A549 (cell line): ENCODE data around the gene STYX. TPM values are rescaled to one million over a fixed set of nuclear protein-coding genes. Genes with fewer than 3 reads are reported as not detected.
A peak's percentile ranks its signal among the peaks of the same experiment; 100 is the strongest.

Experiments
- ATAC-seq, 2 experiments: fragments of 200-7000 bp in 1 of 2; fragments of >200 bp in 1 of 2; cut with Nextera tagmentation in 1 of 2; cut with Tn5 transposase in 1 of 2; 3 replicates each; pipeline versions ENCODE4 v1.8.0 to v1.9.1; 2018 to 2020; ENCODE audit warnings: mild to moderate bottlenecking in 1 of 2, moderate library complexity in 1 of 2
- CTCF ChIA-PET: fragments of 300-600 bp; sonication (Branson Sonifier 250); formaldehyde crosslinking; extraction: SDS; loops from one replicate; lab custom pipeline; 2021; ENCODE audit warnings: antibody characterized with exemption, inconsistent platforms; lab: Yijun Ruan, JAX
- POLR2A ChIA-PET: fragments of 350-600 bp; formaldehyde crosslinking; extraction: SDS; loops from one replicate; lab custom pipeline; 2021; ENCODE audit warnings: antibody characterized with exemption, inconsistent platforms; lab: Yijun Ruan, JAX
- DNase-seq, 2 experiments: peaks; one replicate each; pipeline versions ENCODE4 v3.0.0 to v3.0.0-alpha.2; 2011 to 2016; ENCODE audit warnings: low read depth in 1 of 2, low spot score in 1 of 2
- FAIRE-seq: peaks from 2 replicates; lab custom pipeline; 2011; peaks lifted over from hg19 to GRCh38; lab: Jason Lieb, UNC
- H3K27ac ChIP-seq, 2 experiments: fragments of >200 bp; sonication (Bioruptor Twin); formaldehyde crosslinking; 3 replicates each; pipeline ENCODE4 v1.5.1; 2016 to 2017
- H3K4me1 ChIP-seq: fragments of >200 bp; sonication (Bioruptor Twin); formaldehyde crosslinking; 3 replicates; pipeline ENCODE4 v1.6.1; 2016
- H3K4me2 ChIP-seq: fragments of >200 bp; sonication (Bioruptor Twin); formaldehyde crosslinking; 3 replicates; pipeline ENCODE4 v1.6.1; 2016
- H3K4me3 ChIP-seq: fragments of >200 bp; sonication (Bioruptor Twin); formaldehyde crosslinking; 3 replicates; pipeline ENCODE4 v1.5.1; 2016
- H3K9me3 ChIP-seq: fragments of >200 bp; sonication (Bioruptor Twin); formaldehyde crosslinking; 3 replicates; pipeline ENCODE4 v1.6.1; 2016
- ATOH8 ChIP-seq: fragments of 250-450 bp; sonication (Bioruptor Pico); IDR thresholded peaks from 2 replicates; pipeline ENCODE4 v1.5.0; 2020; ENCODE audit warnings: low read depth, mild to moderate bottlenecking, moderate library complexity
- CBX2 ChIP-seq: fragments of 200-600 bp; sonication (generic); IDR thresholded peaks from 2 replicates; pipeline ENCODE4 v1.6.1; 2016; ENCODE audit warnings: low read depth, mild to moderate bottlenecking, borderline replicate concordance
- CEBPB ChIP-seq, 2 experiments: fragments of >200 bp in 1 of 2; sonication (Bioruptor Twin) in 1 of 2; formaldehyde crosslinking in 1 of 2; IDR thresholded peaks; 2 replicates each; pipeline ENCODE4 v1.6.1; 2012 to 2016
- CHD4 ChIP-seq: fragments of 200-600 bp; sonication (generic); IDR thresholded peaks from 2 replicates; pipeline ENCODE4 v1.6.1; 2016; ENCODE audit warnings: antibody characterized with exemption, mild to moderate bottlenecking, borderline replicate concordance
- CTCF ChIP-seq: fragments of >200 bp; sonication (Bioruptor Twin); formaldehyde crosslinking; IDR thresholded peaks from 3 replicates; pipeline ENCODE4 v1.5.1; 2016
- EHF ChIP-seq: fragments of 250-450 bp; sonication (Bioruptor Pico); IDR thresholded peaks from 2 replicates; pipeline ENCODE4 v1.5.0; 2020; ENCODE audit warnings: mild to moderate bottlenecking
- ESRRA ChIP-seq: fragments of 150-350 bp; IDR thresholded peaks from 2 replicates; pipeline ENCODE4 v1.6.1; 2014; ENCODE audit warnings: mild to moderate bottlenecking, low read length, borderline replicate concordance
- FOSL2 ChIP-seq, 2 experiments: fragments of 450-650 bp in 1 of 2; fragments of >200 bp in 1 of 2; sonication (Bioruptor Twin) in 1 of 2; formaldehyde crosslinking; IDR thresholded peaks; 2 replicates each; pipeline versions ENCODE4 v1.5.0 to v1.6.1; 2016 to 2020; ENCODE audit warnings: mild to moderate bottlenecking in 1 of 2, moderate library complexity in 1 of 2
- FOXS1 ChIP-seq: fragments of 250-450 bp; sonication (Bioruptor Pico); IDR thresholded peaks from 2 replicates; pipeline ENCODE4 v1.5.0; 2020; ENCODE audit warnings: mild to moderate bottlenecking, moderate library complexity
- GATA3 ChIP-seq: IDR thresholded peaks from 2 replicates; pipeline ENCODE4 v1.6.1; 2012; ENCODE audit warnings: borderline replicate concordance
- HOXB13 ChIP-seq: fragments of 250-450 bp; sonication (Bioruptor Pico); IDR thresholded peaks from 2 replicates; pipeline ENCODE4 v1.5.0; 2020; ENCODE audit warnings: low read depth, mild to moderate bottlenecking, moderate library complexity
- HOXB5 ChIP-seq: fragments of 250-450 bp; sonication (Bioruptor Pico); IDR thresholded peaks from 2 replicates; pipeline ENCODE4 v1.5.0; 2020; ENCODE audit warnings: mild to moderate bottlenecking, moderate library complexity
- JUN ChIP-seq, 2 experiments: fragments of >200 bp; sonication (Bioruptor Twin); formaldehyde crosslinking; IDR thresholded peaks; 2 replicates in 1 of 2; 3 replicates in 1 of 2; pipeline ENCODE4 v1.6.1; 2016 to 2017
- JUNB ChIP-seq: fragments of >200 bp; sonication (Bioruptor Twin); formaldehyde crosslinking; IDR thresholded peaks from 2 replicates; pipeline ENCODE4 v1.6.1; 2016
- KDM1A ChIP-seq: fragments of 200-600 bp; sonication (generic); IDR thresholded peaks from 2 replicates; pipeline ENCODE4 v1.6.1; 2016; ENCODE audit warnings: low read depth, mild to moderate bottlenecking
- KDM5A ChIP-seq: fragments of 200-600 bp; sonication (generic); IDR thresholded peaks from 2 replicates; pipeline ENCODE4 v1.6.1; 2016; ENCODE audit warnings: antibody characterized with exemption, mild to moderate bottlenecking
- MYC ChIP-seq: IDR thresholded peaks from 2 replicates; pipeline ENCODE4 v1.6.1; 2012; ENCODE audit warnings: mild to moderate bottlenecking, inconsistent platforms, low read length, improper control_type of control experiment, borderline replicate concordance
- NPAS2 ChIP-seq: fragments of 250-450 bp; sonication (Bioruptor Pico); IDR thresholded peaks from 2 replicates; pipeline ENCODE4 v1.8.0; 2022; ENCODE audit warnings: mild to moderate bottlenecking, moderate library complexity, borderline replicate concordance
- PHF8 ChIP-seq: fragments of 200-600 bp; sonication (generic); IDR thresholded peaks from 2 replicates; pipeline ENCODE4 v1.6.1; 2016; ENCODE audit warnings: low read depth, mild to moderate bottlenecking, antibody characterized with exemption, moderate library complexity, borderline replicate concordance
- POLR2A ChIP-seq: IDR thresholded peaks from 2 replicates; pipeline ENCODE4 v1.6.1; 2012; ENCODE audit warnings: mild to moderate bottlenecking, low read length
- POLR2AphosphoS2 ChIP-seq: conservative IDR thresholded peaks from 2 replicates; pipeline ENCODE4 v1.6.1; 2012; ENCODE audit warnings: low read length, improper control_type of control experiment, inconsistent platforms
- RAD21 ChIP-seq, 2 experiments: fragments of >200 bp in 1 of 2; sonication (Bioruptor Twin) in 1 of 2; formaldehyde crosslinking in 1 of 2; IDR thresholded peaks in 1 of 2; conservative IDR thresholded peaks in 1 of 2; 2 replicates in 1 of 2; 3 replicates in 1 of 2; pipeline ENCODE4 v1.6.1; 2012 to 2018; ENCODE audit warnings: inconsistent platforms in 1 of 2
- RARB ChIP-seq: fragments of 250-450 bp; sonication (Bioruptor Pico); IDR thresholded peaks from 2 replicates; pipeline ENCODE4 v1.8.0; 2021; ENCODE audit warnings: mild to moderate bottlenecking, moderate library complexity
- RCOR1 ChIP-seq: fragments of 150-350 bp; IDR thresholded peaks from 2 replicates; pipeline ENCODE4 v1.6.1; 2014; ENCODE audit warnings: antibody characterized with exemption, low read length, low read depth
- RFX5 ChIP-seq: fragments of 450-650 bp; IDR thresholded peaks from 2 replicates; pipeline ENCODE4 v1.7.1; 2014; ENCODE audit warnings: antibody characterized with exemption, mild to moderate bottlenecking, moderate library complexity
- RNF2 ChIP-seq: fragments of 200-600 bp; sonication (generic); IDR thresholded peaks from 2 replicates; pipeline ENCODE4 v1.6.1; 2016; ENCODE audit warnings: low read depth, mild to moderate bottlenecking, antibody characterized with exemption, moderate library complexity, borderline replicate concordance
- TP53 ChIP-seq: fragments of 250-450 bp; sonication (Bioruptor Pico); IDR thresholded peaks from 2 replicates; pipeline ENCODE4 v1.5.0; 2021; ENCODE audit warnings: mild to moderate bottlenecking, moderate library complexity
- ZC3H11A ChIP-seq: fragments of 450-650 bp; IDR thresholded peaks from 2 replicates; pipeline ENCODE4 v1.6.1; 2014; ENCODE audit warnings: antibody characterized with exemption, mild to moderate bottlenecking
- ZFP36 ChIP-seq: fragments of 450-650 bp; IDR thresholded peaks from 2 replicates; pipeline ENCODE4 v1.6.1; 2014; ENCODE audit warnings: borderline replicate concordance; ENCODE audit not compliant: partially characterized antibody
- ZNF302 ChIP-seq: fragments of 250-450 bp; sonication (Bioruptor Pico); IDR thresholded peaks from 2 replicates; pipeline ENCODE4 v1.9.0; 2021; ENCODE audit warnings: inconsistent platforms, mild to moderate bottlenecking, moderate library complexity
- WGBS: methylation state at CpG from one replicate; pipeline ENCODE4 v1.1.6; 2017; ENCODE audit errors: missing lambda C conversion rate; 5-methylcytosine and 5-hydroxymethylcytosine counted together
- polyA minus RNA-seq: library from RNA; depleted of rRNA, polyadenylated mRNA; stranded (reverse); fragments of >200 nt; gene quantifications from 2 replicates; pipeline ENCODE4 v1.2.3, GENCODE V29; 2011; rRNA and poly(A)+ RNA removed
- polyA plus RNA-seq, 4 experiments: library from polyadenylated mRNA; depleted of rRNA in 3 of 4; stranded (reverse); fragments of >200 nt; fragmentation: RNase III in 1 of 4; extraction: RNeasy Plus Mini Kit Qiagen cat#74134 plus additional on column Dnase treatment in 1 of 4; gene quantifications; 2 replicates in 3 of 4; 3 replicates in 1 of 4; pipeline ENCODE4 v1.2.3, GENCODE V29; 2011 to 2017
- TF ChIP-seq, protein P1 (sequence below): fragments of 200-600 bp; sonication (generic); IDR thresholded peaks from 2 replicates; pipeline ENCODE4 v1.6.1; 2016; ENCODE audit warnings: antibody characterized with exemption, mild to moderate bottlenecking, moderate library complexity
- TF ChIP-seq, protein P2 (sequence below): fragments of >200 bp; sonication (Bioruptor Twin); formaldehyde crosslinking; IDR thresholded peaks from 3 replicates; pipeline ENCODE4 v1.6.1; 2016

The STYX gene
- polyA plus RNA-seq (2011; rRNA removed) (9.1 and 12.0 TPM in 2 replicates), polyA plus RNA-seq (2017; fragmentation: RNase III; extraction: RNeasy Plus Mini Kit Qiagen cat#74134 plus additional on column Dnase treatment) (6.6 to 7.6 TPM (median 7.6 TPM) in 3 replicates), polyA minus RNA-seq (5.0 and 5.1 TPM in 2 replicates)
- 2.5 and 3.1 TPM in 2 replicates for polyA plus RNA-seq (2012; cell fraction: cytosol; rRNA removed)
- polyA plus RNA-seq (2012; cell fraction: nucleus; rRNA removed): 1.0 and 1.5 TPM in 2 replicates

DNA sequence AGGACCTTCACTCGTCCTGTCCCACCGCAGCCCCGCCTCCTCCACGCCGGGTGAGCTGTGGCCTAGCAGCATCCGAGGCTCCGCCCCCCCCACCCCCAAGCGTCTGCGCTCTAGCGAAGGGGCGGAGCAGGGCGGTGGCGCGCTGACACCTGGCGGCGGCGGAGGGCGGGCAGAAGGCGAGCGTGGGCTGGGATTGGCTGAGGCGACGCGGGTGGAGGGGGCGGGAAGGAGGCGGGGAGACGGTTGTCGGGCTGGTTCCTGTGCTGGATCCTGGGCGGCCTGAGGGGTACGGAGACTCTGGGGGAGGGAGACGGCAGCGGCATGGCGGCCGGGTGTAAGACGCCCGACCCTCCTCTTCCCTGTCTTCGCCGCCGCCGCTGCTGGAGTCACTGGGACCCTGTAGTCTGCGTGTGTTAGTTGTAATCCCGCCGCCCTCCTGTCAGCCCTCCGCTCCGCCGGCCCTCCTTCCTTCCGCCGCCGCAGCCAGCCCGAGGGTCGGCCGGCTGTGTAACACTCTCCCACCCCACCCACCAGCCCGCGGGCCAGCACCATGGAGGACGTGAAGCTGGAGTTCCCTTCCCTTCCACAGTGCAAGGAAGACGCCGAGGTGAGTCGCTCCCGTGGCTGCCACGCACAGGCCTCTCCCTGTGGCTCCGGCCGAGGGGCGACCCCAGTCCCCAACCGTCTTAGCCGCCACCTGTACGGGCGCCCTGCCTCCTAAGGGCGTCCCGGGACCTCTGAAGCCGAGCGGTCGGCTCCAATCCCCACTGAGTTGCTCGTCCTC lies at the start of gene STYX:
Gene STYX, plus strand, starts transcription at position 242 of the 784 bp plus-strand sequence. Its CDS starts 309 bp downstream, at position 551.
- Histone ChIP-seq H3K4me3 (peak within 1 kb of the TSS; percentile 97), H3K4me1 (peaks cover 9% of the 10 kb centered on the region; the same call in 2 of the 3 replicates), H3K9me3 (no peaks in the 10 kb centered on the region), H3K27ac (peak within 1 kb of the TSS; percentile 89 to 90), H3K4me2 (peak within 1 kb of the TSS; percentile 90)
- ChIA-PET CTCF (interaction anchor here (1.1 kb wide), 1 partner anchor 19 kb away, joined by 3 read pairs; no protein-coding TSS in a partner anchor), POLR2A (interaction anchor here (0.8 to 2.0 kb wide), 2 partner anchors 24 to 61 kb away, joined by 4 to 7 read pairs; partner anchors contain the start of gene GNPNAT1)
- 0% methylated on average over 19 of the region's 72 CpGs for WGBS
- FAIRE-seq (no peak), ATAC-seq (peak; percentile 99), DNase-seq (peak; percentile 54 to 97)
- TF ChIP-seq, protein P1, sequence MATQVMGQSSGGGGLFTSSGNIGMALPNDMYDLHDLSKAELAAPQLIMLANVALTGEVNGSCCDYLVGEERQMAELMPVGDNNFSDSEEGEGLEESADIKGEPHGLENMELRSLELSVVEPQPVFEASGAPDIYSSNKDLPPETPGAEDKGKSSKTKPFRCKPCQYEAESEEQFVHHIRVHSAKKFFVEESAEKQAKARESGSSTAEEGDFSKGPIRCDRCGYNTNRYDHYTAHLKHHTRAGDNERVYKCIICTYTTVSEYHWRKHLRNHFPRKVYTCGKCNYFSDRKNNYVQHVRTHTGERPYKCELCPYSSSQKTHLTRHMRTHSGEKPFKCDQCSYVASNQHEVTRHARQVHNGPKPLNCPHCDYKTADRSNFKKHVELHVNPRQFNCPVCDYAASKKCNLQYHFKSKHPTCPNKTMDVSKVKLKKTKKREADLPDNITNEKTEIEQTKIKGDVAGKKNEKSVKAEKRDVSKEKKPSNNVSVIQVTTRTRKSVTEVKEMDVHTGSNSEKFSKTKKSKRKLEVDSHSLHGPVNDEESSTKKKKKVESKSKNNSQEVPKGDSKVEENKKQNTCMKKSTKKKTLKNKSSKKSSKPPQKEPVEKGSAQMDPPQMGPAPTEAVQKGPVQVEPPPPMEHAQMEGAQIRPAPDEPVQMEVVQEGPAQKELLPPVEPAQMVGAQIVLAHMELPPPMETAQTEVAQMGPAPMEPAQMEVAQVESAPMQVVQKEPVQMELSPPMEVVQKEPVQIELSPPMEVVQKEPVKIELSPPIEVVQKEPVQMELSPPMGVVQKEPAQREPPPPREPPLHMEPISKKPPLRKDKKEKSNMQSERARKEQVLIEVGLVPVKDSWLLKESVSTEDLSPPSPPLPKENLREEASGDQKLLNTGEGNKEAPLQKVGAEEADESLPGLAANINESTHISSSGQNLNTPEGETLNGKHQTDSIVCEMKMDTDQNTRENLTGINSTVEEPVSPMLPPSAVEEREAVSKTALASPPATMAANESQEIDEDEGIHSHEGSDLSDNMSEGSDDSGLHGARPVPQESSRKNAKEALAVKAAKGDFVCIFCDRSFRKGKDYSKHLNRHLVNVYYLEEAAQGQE: no peak
- TF ChIP-seq ATOH8 (CRISPR knock-in tag): no peak
- TF ChIP-seq FOSL2 (IDR thresholded peaks at IDR 0.05): no peak
- TF ChIP-seq FOSL2 (CRISPR knock-in tag; IDR thresholded peaks at IDR 0.05): no peak
- TF ChIP-seq ZNF302 (CRISPR knock-in tag): no peak
- TF ChIP-seq JUNB: no peak
- no peak for TF ChIP-seq KDM5A
- no peak for TF ChIP-seq KDM1A
- TF ChIP-seq PHF8: peak; percentile 78
- no peak for TF ChIP-seq RFX5
- TF ChIP-seq, protein P2, sequence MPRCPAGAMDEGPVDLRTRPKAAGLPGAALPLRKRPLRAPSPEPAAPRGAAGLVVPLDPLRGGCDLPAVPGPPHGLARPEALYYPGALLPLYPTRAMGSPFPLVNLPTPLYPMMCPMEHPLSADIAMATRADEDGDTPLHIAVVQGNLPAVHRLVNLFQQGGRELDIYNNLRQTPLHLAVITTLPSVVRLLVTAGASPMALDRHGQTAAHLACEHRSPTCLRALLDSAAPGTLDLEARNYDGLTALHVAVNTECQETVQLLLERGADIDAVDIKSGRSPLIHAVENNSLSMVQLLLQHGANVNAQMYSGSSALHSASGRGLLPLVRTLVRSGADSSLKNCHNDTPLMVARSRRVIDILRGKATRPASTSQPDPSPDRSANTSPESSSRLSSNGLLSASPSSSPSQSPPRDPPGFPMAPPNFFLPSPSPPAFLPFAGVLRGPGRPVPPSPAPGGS: peak; percentile 59; the same call in 1 of the 3 replicates
- no peak for TF ChIP-seq RAD21 (conservative IDR thresholded peaks at IDR 0.05 in 1 of 2, IDR thresholded peaks at IDR 0.05 in 1 of 2)
- peak in 1 of 2 experiments; percentile 71; a peak in 1 of 5 replicates for TF ChIP-seq JUN (IDR thresholded peaks at IDR 0.05)
- TF ChIP-seq HOXB13 (CRISPR knock-in tag): no peak
- TF ChIP-seq CBX2: no peak
- no peak for TF ChIP-seq RNF2
- no peak for TF ChIP-seq NPAS2 (CRISPR knock-in tag)
- TF ChIP-seq CTCF: no peak
- no peak for TF ChIP-seq CHD4
- peak; percentile 97 for TF ChIP-seq POLR2A
- no peak for TF ChIP-seq POLR2AphosphoS2
- no peak; the same call in 1 of the 2 replicates for TF ChIP-seq GATA3
- TF ChIP-seq ESRRA: no peak
- no peak for TF ChIP-seq EHF (CRISPR knock-in tag)
- TF ChIP-seq ZFP36: no peak
- TF ChIP-seq HOXB5: no peak
- TF ChIP-seq RARB (CRISPR knock-in tag): no peak
- TF ChIP-seq FOXS1 (CRISPR knock-in tag): no peak
- TF ChIP-seq MYC: no peak
- TF ChIP-seq CEBPB (IDR thresholded peaks at IDR 0.05): no peak
- TF ChIP-seq TP53 (CRISPR knock-in tag): no peak
- no peak for TF ChIP-seq ZC3H11A
- TF ChIP-seq RCOR1: no peak
